Measurements from ENCODE around the gene IGFBP5.

DNA sequence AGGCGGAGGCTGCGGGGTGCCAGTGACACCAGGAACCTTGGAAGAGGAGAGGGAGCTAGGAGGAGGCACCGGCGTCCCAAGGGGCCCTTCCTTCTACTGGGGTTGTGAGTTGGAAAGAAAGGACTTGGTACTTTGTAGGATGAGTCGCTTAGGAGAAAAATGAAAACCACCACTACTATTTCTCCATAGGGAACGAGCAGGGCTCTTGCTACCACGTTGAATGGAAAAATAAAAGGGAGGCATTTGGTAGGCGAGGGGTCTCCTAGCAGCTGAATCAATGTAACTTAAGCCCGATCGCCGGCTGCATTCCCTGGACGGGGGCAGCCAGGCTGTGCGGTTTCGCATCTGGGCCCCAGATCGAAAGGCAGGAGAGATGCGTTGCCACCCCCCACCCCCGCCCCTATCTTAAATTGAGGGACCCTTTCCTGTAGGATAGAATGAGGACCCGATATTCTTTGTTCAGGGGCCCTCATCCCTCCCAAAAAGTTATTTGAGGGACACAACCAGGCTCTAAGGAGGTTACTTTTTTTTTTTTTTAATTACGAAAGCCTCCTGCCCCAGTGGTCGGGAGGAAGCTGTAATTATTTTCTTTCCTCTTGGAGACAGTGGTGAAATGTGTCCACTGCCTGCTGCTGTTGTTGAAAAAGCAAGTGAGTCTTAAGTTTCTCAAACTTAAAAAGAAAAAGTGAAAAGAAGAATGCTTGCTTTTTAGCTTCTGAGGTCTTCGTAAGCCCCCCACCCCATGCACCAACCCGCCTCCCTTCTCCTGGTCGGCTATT, 60.8 kb downstream of the IGFBP5 start:
- TF ChIP-seq, protein P1, sequence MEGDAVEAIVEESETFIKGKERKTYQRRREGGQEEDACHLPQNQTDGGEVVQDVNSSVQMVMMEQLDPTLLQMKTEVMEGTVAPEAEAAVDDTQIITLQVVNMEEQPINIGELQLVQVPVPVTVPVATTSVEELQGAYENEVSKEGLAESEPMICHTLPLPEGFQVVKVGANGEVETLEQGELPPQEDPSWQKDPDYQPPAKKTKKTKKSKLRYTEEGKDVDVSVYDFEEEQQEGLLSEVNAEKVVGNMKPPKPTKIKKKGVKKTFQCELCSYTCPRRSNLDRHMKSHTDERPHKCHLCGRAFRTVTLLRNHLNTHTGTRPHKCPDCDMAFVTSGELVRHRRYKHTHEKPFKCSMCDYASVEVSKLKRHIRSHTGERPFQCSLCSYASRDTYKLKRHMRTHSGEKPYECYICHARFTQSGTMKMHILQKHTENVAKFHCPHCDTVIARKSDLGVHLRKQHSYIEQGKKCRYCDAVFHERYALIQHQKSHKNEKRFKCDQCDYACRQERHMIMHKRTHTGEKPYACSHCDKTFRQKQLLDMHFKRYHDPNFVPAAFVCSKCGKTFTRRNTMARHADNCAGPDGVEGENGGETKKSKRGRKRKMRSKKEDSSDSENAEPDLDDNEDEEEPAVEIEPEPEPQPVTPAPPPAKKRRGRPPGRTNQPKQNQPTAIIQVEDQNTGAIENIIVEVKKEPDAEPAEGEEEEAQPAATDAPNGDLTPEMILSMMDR (IDR thresholded peaks at IDR 0.05; ENCODE audit: insufficient read depth, low read length, poor library complexity, severe bottlenecking) = no peak
- TF ChIP-seq EZH2phosphoT487 (conservative IDR thresholded peaks at IDR 0.05; ENCODE audit: low read length) = no peak
